SK-N-SH treated with all-trans-retinoic acid at 6 μM for 48 hours (cell line): ENCODE data around the gene NALCN.

ENCODE experiments used
- ESRRG ChIP-seq: fragments of 250-450 bp; sonication (Bioruptor Pico); IDR thresholded peaks from 2 replicates; pipeline ENCODE4 v1.6.1; 2021; ENCODE audit warnings: mild to moderate bottlenecking
- PATZ1 ChIP-seq: fragments of 250-450 bp; sonication (Bioruptor Pico); IDR thresholded peaks from 2 replicates; pipeline ENCODE4 v1.8.0; 2020; ENCODE audit warnings: mild to moderate bottlenecking, moderate library complexity, borderline replicate concordance
- RARB ChIP-seq: fragments of 250-450 bp; sonication (Bioruptor Pico); IDR thresholded peaks from 2 replicates; pipeline ENCODE4 v1.8.0; 2021; ENCODE audit warnings: mild to moderate bottlenecking, moderate library complexity
- ZFP3 ChIP-seq: fragments of 250-450 bp; sonication (Bioruptor Pico); IDR thresholded peaks from 2 replicates; pipeline ENCODE4 v1.5.0; 2020; ENCODE audit warnings: mild to moderate bottlenecking, moderate library complexity
- ZFP30 ChIP-seq: fragments of 450-650 bp; formaldehyde crosslinking; IDR thresholded peaks from 2 replicates; pipeline ENCODE4 v1.5.0; 2022; ENCODE audit warnings: mild to moderate bottlenecking, moderate library complexity
- TF ChIP-seq, protein P1 (sequence below): fragments of 250-450 bp; sonication (Bioruptor Pico); IDR thresholded peaks from 2 replicates; pipeline ENCODE4 v1.5.0; 2020; ENCODE audit warnings: mild to moderate bottlenecking, moderate library complexity
- TF ChIP-seq, protein P2 (sequence below): fragments of 250-450 bp; sonication (Bioruptor Pico); IDR thresholded peaks from 2 replicates; pipeline ENCODE4 v1.5.1; 2020; ENCODE audit warnings: low read depth, mild to moderate bottlenecking, moderate library complexity

DNA sequence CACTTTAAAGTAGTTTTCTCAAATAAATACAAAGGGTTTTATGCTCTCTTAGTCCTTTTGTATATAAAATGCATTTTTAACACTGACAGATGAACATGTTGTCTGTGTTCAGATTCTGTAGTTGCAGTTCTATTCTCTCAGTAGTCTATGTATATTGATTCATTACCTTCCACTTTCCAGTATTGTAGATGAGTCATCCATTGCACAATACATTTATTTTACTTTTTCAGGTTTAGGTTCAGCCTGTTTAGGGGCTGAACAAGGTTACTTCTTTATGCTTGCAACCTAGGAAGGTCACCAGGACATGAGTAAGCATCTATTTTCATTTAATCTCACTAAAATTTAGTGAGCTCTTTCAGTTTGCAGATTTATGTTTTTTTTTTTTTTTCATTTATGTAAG lies 173.6 kb downstream of the NALCN start:
- TF ChIP-seq PATZ1, result no peak
- TF ChIP-seq RARB (CRISPR knock-in tag), result no peak
- TF ChIP-seq ZFP30 (CRISPR knock-in tag), result no peak
- TF ChIP-seq, protein P1, sequence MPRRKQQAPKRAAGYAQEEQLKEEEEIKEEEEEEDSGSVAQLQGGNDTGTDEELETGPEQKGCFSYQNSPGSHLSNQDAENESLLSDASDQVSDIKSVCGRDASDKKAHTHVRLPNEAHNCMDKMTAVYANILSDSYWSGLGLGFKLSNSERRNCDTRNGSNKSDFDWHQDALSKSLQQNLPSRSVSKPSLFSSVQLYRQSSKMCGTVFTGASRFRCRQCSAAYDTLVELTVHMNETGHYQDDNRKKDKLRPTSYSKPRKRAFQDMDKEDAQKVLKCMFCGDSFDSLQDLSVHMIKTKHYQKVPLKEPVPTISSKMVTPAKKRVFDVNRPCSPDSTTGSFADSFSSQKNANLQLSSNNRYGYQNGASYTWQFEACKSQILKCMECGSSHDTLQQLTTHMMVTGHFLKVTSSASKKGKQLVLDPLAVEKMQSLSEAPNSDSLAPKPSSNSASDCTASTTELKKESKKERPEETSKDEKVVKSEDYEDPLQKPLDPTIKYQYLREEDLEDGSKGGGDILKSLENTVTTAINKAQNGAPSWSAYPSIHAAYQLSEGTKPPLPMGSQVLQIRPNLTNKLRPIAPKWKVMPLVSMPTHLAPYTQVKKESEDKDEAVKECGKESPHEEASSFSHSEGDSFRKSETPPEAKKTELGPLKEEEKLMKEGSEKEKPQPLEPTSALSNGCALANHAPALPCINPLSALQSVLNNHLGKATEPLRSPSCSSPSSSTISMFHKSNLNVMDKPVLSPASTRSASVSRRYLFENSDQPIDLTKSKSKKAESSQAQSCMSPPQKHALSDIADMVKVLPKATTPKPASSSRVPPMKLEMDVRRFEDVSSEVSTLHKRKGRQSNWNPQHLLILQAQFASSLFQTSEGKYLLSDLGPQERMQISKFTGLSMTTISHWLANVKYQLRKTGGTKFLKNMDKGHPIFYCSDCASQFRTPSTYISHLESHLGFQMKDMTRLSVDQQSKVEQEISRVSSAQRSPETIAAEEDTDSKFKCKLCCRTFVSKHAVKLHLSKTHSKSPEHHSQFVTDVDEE (CRISPR knock-in tag), result no peak
- TF ChIP-seq ZFP3 (CRISPR knock-in tag), result no peak
- TF ChIP-seq ESRRG (CRISPR knock-in tag), result no peak
- TF ChIP-seq, protein P2, sequence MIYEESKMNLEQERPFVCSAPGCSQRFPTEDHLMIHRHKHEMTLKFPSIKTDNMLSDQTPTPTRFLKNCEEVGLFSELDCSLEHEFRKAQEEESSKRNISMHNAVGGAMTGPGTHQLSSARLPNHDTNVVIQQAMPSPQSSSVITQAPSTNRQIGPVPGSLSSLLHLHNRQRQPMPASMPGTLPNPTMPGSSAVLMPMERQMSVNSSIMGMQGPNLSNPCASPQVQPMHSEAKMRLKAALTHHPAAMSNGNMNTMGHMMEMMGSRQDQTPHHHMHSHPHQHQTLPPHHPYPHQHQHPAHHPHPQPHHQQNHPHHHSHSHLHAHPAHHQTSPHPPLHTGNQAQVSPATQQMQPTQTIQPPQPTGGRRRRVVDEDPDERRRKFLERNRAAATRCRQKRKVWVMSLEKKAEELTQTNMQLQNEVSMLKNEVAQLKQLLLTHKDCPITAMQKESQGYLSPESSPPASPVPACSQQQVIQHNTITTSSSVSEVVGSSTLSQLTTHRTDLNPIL (CRISPR knock-in tag), result no peak
